GM10248 (cell line): ENCODE data around the gene SLC10A7.

Source experiments
- CTCF ChIA-PET: fragments of 300-600 bp; sonication (Branson Sonifier 250); formaldehyde crosslinking; extraction: SDS; loops from one replicate; lab custom pipeline; 2021; ENCODE audit warnings: antibody characterized with exemption; lab: Yijun Ruan, JAX
- POLR2A ChIA-PET: fragments of 350-650 bp; sonication (Branson Sonifier 250); formaldehyde crosslinking; extraction: SDS; loops from one replicate; lab custom pipeline; 2020; ENCODE audit warnings: antibody characterized with exemption; lab: Yijun Ruan, JAX
- DNase-seq: peaks from one replicate; pipeline ENCODE4 v3.0.0; 2012; ENCODE audit errors: extremely low spot score
- CTCF ChIP-seq: IDR thresholded peaks from 2 replicates; pipeline ENCODE4 v1.5.1; 2012; ENCODE audit warnings: mild to moderate bottlenecking, low read depth; ENCODE audit errors: extremely low read depth, missing control alignments, control extremely low read depth

SLC10A7 gene

GRCh38 chr4:146243141-146243882 is 278.4 kb downstream of the SLC10A7 start:
- DNase-seq = peak; percentile 87
- ChIA-PET CTCF (interaction anchor here (0.6 to 11.8 kb wide), 12 partner anchors 19 to 854 kb away, joined by 3 to 105 read pairs (median 4); no protein-coding TSS in a partner anchor), POLR2A (no interaction called here)
- TF ChIP-seq CTCF = peak; percentile 92

- ChIA-PET CTCF (no interaction called here), POLR2A (no interaction called here)
- TF ChIP-seq CTCF = no peak
- no peak for DNase-seq
Observed at GRCh38 chr4:146238107-146238506, 283.6 kb downstream of the SLC10A7 start.

GRCh38 chr4:146237092-146237491 is 284.6 kb downstream of the SLC10A7 start:
- ChIA-PET CTCF (no interaction called here), POLR2A (no interaction called here)
- TF ChIP-seq CTCF = no peak
- DNase-seq = no peak

GRCh38 chr4:146236216-146236615 is 285.5 kb downstream of the SLC10A7 start:
- ChIA-PET POLR2A (no interaction called here), CTCF (no interaction called here)
- no peak for DNase-seq
- TF ChIP-seq CTCF = no peak

GRCh38 chr4:146235654-146236177 is 286.0 kb downstream of the SLC10A7 start:
- ChIA-PET CTCF (interaction anchor here (0.9 kb wide), 1 partner anchor 34 kb away, joined by 3 read pairs; no protein-coding TSS in a partner anchor), POLR2A (no interaction called here)
- no peak for DNase-seq
- no peak for TF ChIP-seq CTCF

GRCh38 chr4:146232131-146232722 is 289.5 kb downstream of the SLC10A7 start:
- DNase-seq = no peak
- CTCF ChIA-PET = interaction anchor here (2.0 kb wide), 1 partner anchor 13 kb away, joined by 12 read pairs; no protein-coding TSS in a partner anchor
- POLR2A ChIA-PET = no interaction called here
- no peak for TF ChIP-seq CTCF
